Psoas muscle (tissue), 8 donors: ENCODE data around the gene AMH. TPM values are rescaled to one million over a fixed set of nuclear protein-coding genes. Genes with fewer than 3 reads are reported as not detected.

Experiments used
- ATAC-seq, 4 donors: fragments of 200-7000 bp; cut with Tn5 transposase; one replicate each; pipeline ENCODE4 v1.9.1; 2020; ENCODE audit warnings: moderate library complexity in 3 of 4, mild to moderate bottlenecking in 2 of 4
- DNase-seq, 2 donors: peaks; one replicate each; pipeline ENCODE4 v3.0.0-alpha.2; 2020
- H3K27ac ChIP-seq: fragments of 200-600 bp; one replicate; pipeline ENCODE4 v1.8.0; 2022
- H3K27me3 ChIP-seq, 3 donors: fragments of 200-600 bp in 1 of 3; one replicate each; pipeline versions ENCODE4 v1.6.1 to v1.8.0; 2013 to 2022; ENCODE audit warnings: low read length in 2 of 3, mild to moderate bottlenecking in 2 of 3, moderate library complexity in 1 of 3; ENCODE audit not compliant: insufficient read depth in 3 of 3
- H3K36me3 ChIP-seq, 2 donors: fragments of 200-600 bp in 1 of 2; one replicate each; pipeline versions ENCODE4 v1.6.1 to v1.8.0; 2013 to 2022; ENCODE audit warnings: low read depth in 1 of 2, mild to moderate bottlenecking in 1 of 2, moderate library complexity in 1 of 2; ENCODE audit not compliant: insufficient read depth in 1 of 2
- H3K4me1 ChIP-seq: fragments of 200-600 bp; one replicate; pipeline ENCODE4 v1.8.0; 2022
- H3K4me3 ChIP-seq: fragments of 200-600 bp; one replicate; pipeline ENCODE4 v1.8.0; 2022; ENCODE audit warnings: mild to moderate bottlenecking
- H3K9me3 ChIP-seq: fragments of 200-600 bp; one replicate; pipeline ENCODE4 v1.8.0; 2022
- WGBS, 3 donors: extraction: QIAGEN DNeasy Blood & Tissue Kit; methylation state at CpG; one replicate each; pipeline versions ENCODE4 v1.1.6 to v1.1.7; 2013; 5-methylcytosine and 5-hydroxymethylcytosine counted together
- intact Hi-C, 2 donors: fragments of 100-400 bp; cut with DNase I; formaldehyde crosslinking; loops; one replicate each; pipeline versions ENCODE4 v1.11.0 to v1.14.2; 2022
- polyA plus RNA-seq, 3 donors: library from polyadenylated mRNA; stranded (reverse); fragments of 200-250 nt; gene quantifications; one replicate each; pipeline ENCODE4 v1.2.3, GENCODE V29; 2013
- total RNA-seq, 4 donors: library from RNA; stranded (reverse); fragmentation: NEBNext Ultra II Directional in 2 of 4; extraction: Animal tissue kit (Norgen Biotek cat#: 25700) in 2 of 4; gene quantifications; one replicate each; pipeline versions ENCODE4 v1.2.1 to v1.2.4, GENCODE V29; 2021 to 2023
- TF ChIP-seq, protein P1 (sequence below): fragments of 200-600 bp; IDR thresholded peaks from one replicate; pipeline ENCODE4 v1.8.0; 2022; ENCODE audit warnings: antibody characterized with exemption
- donor health status: healthy with polysubstance abuse.
- donor health status: DM: no; HTN: no; CAD: no; lungs with moderate emphysema.
- donor health status: Bipolar disorder and iron deficiency.
- donor health status: healthy.
- donor health status: DM: yes; HTN: yes; CAD: no.
- donor health status: DM: no; HTN: no; CAD: no.
- donor health status: DM: no; HTN: no; CAD: no.
- donor health status: DM: yes; HTN: yes; CAD: no.

AMH gene
- total and polyA plus RNA-seq, 7 donors = 0.38 to 3.6 (median 2.2) TPM

DNA sequence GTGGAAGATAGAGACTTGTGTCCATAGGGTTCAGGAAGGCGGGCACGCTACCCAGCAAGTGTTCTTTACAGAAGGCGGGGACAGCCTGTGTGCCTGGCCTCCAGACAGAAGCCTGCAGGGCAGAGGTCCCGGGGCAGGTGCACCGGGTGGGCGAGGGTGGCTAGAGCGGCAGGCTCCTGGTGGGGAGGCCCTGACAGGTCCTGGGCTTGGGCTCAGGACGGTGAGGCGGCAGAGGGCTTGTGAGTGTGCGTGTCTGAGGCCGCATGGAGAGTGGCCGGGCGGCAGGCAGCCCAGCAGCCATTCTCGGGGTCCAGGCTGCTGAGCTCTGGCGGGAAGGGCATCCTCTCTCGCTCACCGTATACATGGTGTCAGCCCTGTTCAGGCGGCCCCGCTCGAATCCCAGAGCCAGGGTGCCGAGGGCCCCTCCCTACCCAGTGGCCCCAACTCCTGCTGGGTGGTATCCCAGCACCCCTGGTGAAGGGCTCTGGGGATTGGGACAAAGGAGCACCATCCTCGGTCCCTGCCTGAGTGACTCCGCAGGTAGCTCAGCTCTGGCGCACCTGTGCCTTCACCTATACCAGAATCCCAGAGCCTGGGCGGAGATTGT lies 3.0 kb upstream of the AMH start:
- Histone ChIP-seq H3K27me3 (peaks cover 0 to under 1% (median 0%) of the 10 kb centered on the region in 3 donors), H3K36me3 (peaks cover 11 to 47% of the 10 kb centered on the region in 2 donors), H3K27ac (no peak overlapping the region), H3K9me3 (no peaks in the 10 kb centered on the region), H3K4me3 (no peak overlapping the region), H3K4me1 (peaks cover 47% of the 10 kb centered on the region)
- DNase-seq = no peak
- WGBS, 3 donors = 89 to 96% (median 90%) methylated on average over 20 to 25 of the region's 25 CpGs
- TF ChIP-seq, protein P1, sequence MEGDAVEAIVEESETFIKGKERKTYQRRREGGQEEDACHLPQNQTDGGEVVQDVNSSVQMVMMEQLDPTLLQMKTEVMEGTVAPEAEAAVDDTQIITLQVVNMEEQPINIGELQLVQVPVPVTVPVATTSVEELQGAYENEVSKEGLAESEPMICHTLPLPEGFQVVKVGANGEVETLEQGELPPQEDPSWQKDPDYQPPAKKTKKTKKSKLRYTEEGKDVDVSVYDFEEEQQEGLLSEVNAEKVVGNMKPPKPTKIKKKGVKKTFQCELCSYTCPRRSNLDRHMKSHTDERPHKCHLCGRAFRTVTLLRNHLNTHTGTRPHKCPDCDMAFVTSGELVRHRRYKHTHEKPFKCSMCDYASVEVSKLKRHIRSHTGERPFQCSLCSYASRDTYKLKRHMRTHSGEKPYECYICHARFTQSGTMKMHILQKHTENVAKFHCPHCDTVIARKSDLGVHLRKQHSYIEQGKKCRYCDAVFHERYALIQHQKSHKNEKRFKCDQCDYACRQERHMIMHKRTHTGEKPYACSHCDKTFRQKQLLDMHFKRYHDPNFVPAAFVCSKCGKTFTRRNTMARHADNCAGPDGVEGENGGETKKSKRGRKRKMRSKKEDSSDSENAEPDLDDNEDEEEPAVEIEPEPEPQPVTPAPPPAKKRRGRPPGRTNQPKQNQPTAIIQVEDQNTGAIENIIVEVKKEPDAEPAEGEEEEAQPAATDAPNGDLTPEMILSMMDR = no peak
- intact Hi-C loops = no loop called here
- no peak for ATAC-seq

DNA sequence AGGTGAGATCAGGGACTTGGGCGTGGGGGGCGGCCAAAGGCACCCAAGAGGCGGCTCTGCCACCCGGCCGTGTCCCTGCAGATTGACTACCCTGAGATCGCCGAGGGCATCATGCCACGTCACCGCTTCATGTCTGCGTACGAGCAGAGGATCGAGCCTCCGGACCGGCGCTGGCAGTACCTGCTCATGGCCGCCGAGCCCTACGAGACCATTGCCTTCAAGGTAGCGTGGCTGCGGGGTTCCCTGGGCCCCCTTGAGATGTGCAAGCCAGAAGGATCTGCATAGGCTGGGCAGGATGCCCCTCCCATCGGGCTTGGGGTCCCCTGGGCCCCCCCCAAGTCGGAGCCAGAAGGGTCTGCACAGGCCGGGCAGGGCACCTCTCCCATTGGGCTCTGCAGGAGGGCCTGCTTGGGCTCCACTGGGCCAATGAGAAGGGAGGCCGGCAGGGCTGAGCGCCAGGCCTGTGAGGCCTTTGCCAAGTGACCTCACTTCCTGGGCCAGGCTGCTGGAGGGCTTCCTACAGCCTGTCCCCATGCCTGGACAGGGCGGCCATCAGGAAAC lies 2.2 kb upstream of the AMH start:
- Histone ChIP-seq H3K9me3 (no peaks in the 10 kb centered on the region), H3K4me3 (no peak overlapping the region), H3K27ac (peak overlapping the region; percentile 85), H3K4me1 (peaks cover 39% of the 10 kb centered on the region), H3K36me3 (peaks cover 11 to 51% of the 10 kb centered on the region in 2 donors), H3K27me3 (peaks cover 0 to 8% (median 0%) of the 10 kb centered on the region in 3 donors)
- peak; percentile 61 to 78 (median 73) for ATAC-seq
- TF ChIP-seq, protein P1 = no peak
- 65 to 71% (median 66%) methylated on average over 26 of the region's 26 CpGs for WGBS, 3 donors
- intact Hi-C loops = no loop called here
- DNase-seq = peak; percentile 73 to 91

DNA sequence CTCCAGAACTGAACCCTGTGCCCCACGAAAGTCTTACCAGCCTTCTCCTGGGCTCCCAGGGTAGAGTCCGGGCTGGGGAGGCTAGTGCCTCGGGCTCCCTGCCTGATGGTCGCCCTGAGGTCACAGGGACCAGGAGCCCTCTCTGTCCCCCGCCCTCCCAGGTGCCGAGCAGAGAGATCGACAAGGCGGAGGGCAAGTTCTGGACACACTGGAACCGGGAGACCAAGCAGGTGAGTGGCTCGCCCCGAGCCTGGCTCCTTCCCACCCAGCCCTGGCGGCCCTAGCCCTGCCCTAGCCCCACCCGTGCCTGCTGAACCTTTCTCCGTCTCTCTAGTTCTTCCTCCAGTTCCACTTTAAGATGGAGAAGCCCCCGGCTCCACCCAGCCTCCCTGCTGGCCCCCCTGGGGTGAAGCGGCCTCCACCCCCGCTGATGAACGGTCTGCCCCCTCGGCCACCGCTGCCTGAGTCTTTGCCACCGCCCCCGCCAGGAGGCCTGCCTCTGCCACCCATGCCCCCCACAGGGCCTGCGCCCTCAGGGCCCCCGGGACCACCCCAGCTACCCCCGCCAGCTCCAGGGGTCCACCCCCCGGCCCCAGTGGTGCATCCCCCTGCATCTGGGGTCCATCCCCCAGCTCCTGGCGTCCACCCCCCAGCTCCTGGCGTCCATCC lies 1.6 kb upstream of the AMH start:
- ATAC-seq (peak in 2 of 4 donors; percentile 1 to 15), DNase-seq (no peak)
- peaks cover 32% of the 10 kb centered on the region for H3K4me1 ChIP-seq
- H3K36me3 ChIP-seq = peaks cover 11 to 58% of the 10 kb centered on the region in 2 donors
- 71 to 78% (median 73%) methylated on average over 15 to 28 of the region's 28 CpGs for WGBS, 3 donors
- H3K27ac ChIP-seq = peak overlapping the region; percentile 85
- H3K9me3 ChIP-seq = no peaks in the 10 kb centered on the region
- TF ChIP-seq, protein P1 = no peak
- peaks cover 0 to 13% (median 0%) of the 10 kb centered on the region in 3 donors for H3K27me3 ChIP-seq
- H3K4me3 ChIP-seq = no peak overlapping the region
- intact Hi-C loops = no loop called here

DNA sequence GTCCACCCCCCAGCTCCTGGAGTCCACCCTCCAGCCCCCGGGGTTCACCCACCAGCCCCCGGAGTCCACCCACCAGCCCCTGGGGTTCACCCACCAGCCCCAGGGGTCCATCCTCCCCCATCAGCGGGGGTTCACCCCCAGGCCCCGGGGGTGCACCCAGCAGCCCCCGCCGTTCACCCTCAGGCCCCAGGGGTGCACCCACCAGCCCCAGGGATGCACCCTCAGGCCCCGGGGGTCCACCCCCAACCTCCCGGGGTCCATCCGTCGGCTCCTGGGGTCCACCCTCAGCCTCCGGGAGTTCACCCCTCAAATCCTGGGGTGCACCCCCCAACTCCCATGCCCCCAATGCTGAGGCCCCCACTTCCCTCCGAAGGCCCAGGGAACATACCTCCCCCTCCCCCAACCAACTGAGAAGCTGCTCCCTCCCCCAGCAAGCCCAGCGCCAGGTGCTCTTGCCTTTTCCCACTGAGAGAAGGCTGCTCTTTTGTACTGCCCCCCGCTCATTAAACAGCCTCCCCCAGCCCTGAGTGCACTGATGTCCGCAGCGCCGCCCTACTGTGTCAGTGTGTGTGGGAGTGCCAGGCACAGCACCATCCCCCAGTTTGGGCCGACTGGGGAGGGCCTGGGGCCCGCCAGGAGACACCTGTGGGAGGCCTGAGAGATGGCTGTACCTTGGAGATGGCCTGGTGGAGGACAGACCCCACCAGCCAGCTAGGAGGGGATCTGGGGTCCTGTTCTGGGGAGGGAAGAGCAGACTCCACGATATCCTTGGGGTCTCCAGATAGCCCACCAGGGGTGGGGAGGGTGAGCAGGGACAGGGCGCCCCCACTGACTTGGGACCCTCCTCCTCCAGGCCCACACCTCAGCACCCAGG lies 750 bp upstream of the AMH start:
- TF ChIP-seq, protein P1 = no peak
- intact Hi-C loops = no loop called here
- H3K4me1 ChIP-seq = peaks cover 32% of the 10 kb centered on the region
- 73 to 82% (median 78%) methylated on average over 18 to 21 of the region's 21 CpGs for WGBS, 3 donors
- peaks cover 0 to 13% (median 0%) of the 10 kb centered on the region in 3 donors for H3K27me3 ChIP-seq
- no peak for ATAC-seq
- H3K36me3 ChIP-seq = peaks cover 11 to 63% of the 10 kb centered on the region in 2 donors
- H3K4me3 ChIP-seq = no peak overlapping the region
- H3K9me3 ChIP-seq = no peaks in the 10 kb centered on the region
- no peak overlapping the region for H3K27ac ChIP-seq
- no peak for DNase-seq
